DOHH2 (cell line): ENCODE results near the gene GLIPR1.

Experiments
- H3F3A ChIP-seq: fragments of 200-600 bp; sonication (generic), shearing (Covaris generic); 2 replicates; pipeline ENCODE4 v1.6.0; 2016; ENCODE audit warnings: antibody characterized with exemption, mild to moderate bottlenecking; ENCODE audit not compliant: control insufficient read depth, insufficient read depth
- H3K27ac ChIP-seq: fragments of 200-600 bp; sonication (generic); 2 replicates; pipeline ENCODE4 v1.5.1; 2014; ENCODE audit warnings: low read depth, mild to moderate bottlenecking, low read length, moderate library complexity
- H3K27me3 ChIP-seq: fragments of 200-600 bp; sonication (generic); 2 replicates; pipeline ENCODE4 v1.6.1; 2014; ENCODE audit warnings: mild to moderate bottlenecking, low read length, mixed read lengths; ENCODE audit not compliant: control insufficient read depth
- H3K36me3 ChIP-seq: fragments of 200-600 bp; sonication (generic); 2 replicates; pipeline ENCODE4 v1.6.1; 2014; ENCODE audit warnings: mild to moderate bottlenecking, low read length, moderate library complexity, mixed read lengths; ENCODE audit not compliant: control insufficient read depth
- H3K4me1 ChIP-seq: fragments of 200-600 bp; sonication (generic); 2 replicates; pipeline ENCODE4 v1.6.1; 2014; ENCODE audit warnings: mild to moderate bottlenecking, low read length, mixed read lengths; ENCODE audit not compliant: control insufficient read depth
- H3K4me2 ChIP-seq: fragments of 200-600 bp; sonication (generic); 2 replicates; pipeline ENCODE4 v1.6.0; 2014; ENCODE audit warnings: mild to moderate bottlenecking, low read length, moderate library complexity
- H3K4me3 ChIP-seq: fragments of 200-600 bp; sonication (generic); 2 replicates; pipeline ENCODE4 v1.5.1; 2014; ENCODE audit warnings: mild to moderate bottlenecking, low read length, mixed read lengths
- H3K79me2 ChIP-seq: fragments of 200-600 bp; sonication (generic); 2 replicates; pipeline ENCODE4 v1.6.1; 2014; ENCODE audit warnings: mild to moderate bottlenecking, low read length, mixed read lengths; ENCODE audit not compliant: control insufficient read depth
- H3K9me2 ChIP-seq: fragments of 200-600 bp; sonication (generic); replicated peaks from 2 replicates; pipeline ENCODE4 v1.6.1; 2014; ENCODE audit warnings: mild to moderate bottlenecking, low read length, mixed read lengths; ENCODE audit not compliant: control insufficient read depth
- H3K9me3 ChIP-seq: fragments of 200-600 bp; sonication (generic); 2 replicates; pipeline ENCODE4 v1.6.1; 2014; ENCODE audit warnings: antibody characterized with exemption, low read length, mixed read lengths; ENCODE audit not compliant: control insufficient read depth, insufficient read depth
- H4K20me1 ChIP-seq: fragments of 200-600 bp; sonication (generic); 2 replicates; pipeline ENCODE4 v1.6.0; 2014; ENCODE audit warnings: low read depth, mild to moderate bottlenecking, antibody characterized with exemption, low read length, moderate library complexity; ENCODE audit not compliant: control insufficient read depth, insufficient read depth
- CTCF ChIP-seq: fragments of 200-600 bp; sonication (generic); IDR thresholded peaks from one replicate; pipeline ENCODE4 v1.5.1; 2014; ENCODE audit warnings: antibody characterized with exemption, mild to moderate bottlenecking, low read depth, low read length; ENCODE audit not compliant: poor library complexity, severe bottlenecking
- EZH2phosphoT487 ChIP-seq: fragments of 200-600 bp; sonication (generic); IDR thresholded peaks from 2 replicates; pipeline ENCODE4 v1.6.1; 2017; ENCODE audit warnings: borderline replicate concordance, mild to moderate bottlenecking, antibody characterized with exemption, low read length, moderate library complexity, mixed read lengths

GLIPR1 gene

GRCh38 chr12:75528692-75529091, 48.1 kb downstream of the GLIPR1 start:
- Histone ChIP-seq H3K4me2 (no peak overlapping the region), H3K27ac (no peak overlapping the region), H3K27me3 (peaks cover 11% of the 10 kb centered on the region), H3K4me1 (peaks cover 5% of the 10 kb centered on the region; the same call in 1 of the 2 replicates), H3K36me3 (no peaks in the 10 kb centered on the region), H3K79me2 (no peaks in the 10 kb centered on the region), H3K4me3 (no peak overlapping the region), H4K20me1 (no peaks in the 10 kb centered on the region), H3F3A (no peaks in the 10 kb centered on the region), H3K9me2 (no peaks in the 10 kb centered on the region), H3K9me3 (no peaks in the 10 kb centered on the region)
- TF ChIP-seq CTCF (no peak), EZH2phosphoT487 (no peak)

- Histone ChIP-seq H3K79me2 (no peaks in the 10 kb centered on the region), H3K9me2 (no peaks in the 10 kb centered on the region), H3K4me3 (no peak overlapping the region), H3F3A (no peaks in the 10 kb centered on the region), H3K27ac (no peak overlapping the region), H3K4me2 (no peak overlapping the region), H3K27me3 (peaks cover 11% of the 10 kb centered on the region), H4K20me1 (no peaks in the 10 kb centered on the region), H3K4me1 (peaks cover 5% of the 10 kb centered on the region; the same call in 1 of the 2 replicates), H3K9me3 (no peaks in the 10 kb centered on the region), H3K36me3 (no peaks in the 10 kb centered on the region)
- TF ChIP-seq EZH2phosphoT487 (no peak), CTCF (no peak)
These were observed 48.8 kb downstream of the GLIPR1 start for GRCh38 chr12:75529316-75529715.

GRCh38 chr12:75529826-75530225, 49.3 kb downstream of the GLIPR1 start:
- Histone ChIP-seq H3K79me2 (no peaks in the 10 kb centered on the region), H3K9me3 (no peaks in the 10 kb centered on the region), H3K4me2 (no peak overlapping the region), H4K20me1 (no peaks in the 10 kb centered on the region), H3K27me3 (peaks cover 11% of the 10 kb centered on the region), H3F3A (no peaks in the 10 kb centered on the region), H3K4me1 (peaks cover 5% of the 10 kb centered on the region; the same call in 1 of the 2 replicates), H3K4me3 (no peak overlapping the region), H3K36me3 (no peaks in the 10 kb centered on the region), H3K27ac (no peak overlapping the region), H3K9me2 (no peaks in the 10 kb centered on the region)
- TF ChIP-seq CTCF (no peak), EZH2phosphoT487 (no peak)
